Activated CD8-positive, alpha-beta T cell treated with anti-CD3 and anti-CD28 coated beads for 36 hours (primary cell): ENCODE data around the gene DGKD. TPM values are rescaled to one million over a fixed set of nuclear protein-coding genes. Genes with fewer than 3 reads are reported as not detected.
"Not testable (repeated sequence)": the region's sequence is repeated elsewhere in the genome, so short reads cannot be mapped to it uniquely, and the experiment has no call there.

Source experiments
- ATAC-seq: fragments of 200-7000 bp; cut with Tn5 transposase; one replicate; pipeline ENCODE4 v1.10.0; 2021; ENCODE audit warnings: mild to moderate bottlenecking, moderate library complexity
- CTCF ChIA-PET: fragments of 350-600 bp; sonication (Branson Sonifier 250); formaldehyde crosslinking; loops from one replicate; lab custom pipeline; 2021; ENCODE audit warnings: antibody characterized with exemption; lab: Charles Lee
- POLR2A ChIA-PET: fragments of 350-600 bp; sonication (Branson Sonifier 250); formaldehyde crosslinking; loops from one replicate; lab custom pipeline; 2021; ENCODE audit warnings: antibody characterized with exemption; lab: Charles Lee
- DNase-seq: peaks from one replicate; pipeline ENCODE4 v3.0.0-alpha.2; 2020
- H3K27ac Mint-ChIP-seq: one replicate; pipeline ENCODE4 v1.8.0; 2021; ENCODE audit warnings: mild to moderate bottlenecking, mixed read lengths
- H3K27me3 Mint-ChIP-seq: one replicate; pipeline ENCODE4 v1.8.0; 2021; ENCODE audit warnings: mixed read lengths
- H3K36me3 Mint-ChIP-seq: one replicate; pipeline ENCODE4 v1.8.0; 2021; ENCODE audit warnings: low read depth, mixed read lengths
- H3K4me1 Mint-ChIP-seq: one replicate; pipeline ENCODE4 v1.8.0; 2021; ENCODE audit warnings: low read depth, mixed read lengths
- H3K4me3 Mint-ChIP-seq: one replicate; pipeline ENCODE4 v1.8.0; 2021; ENCODE audit warnings: mild to moderate bottlenecking, moderate library complexity, mixed read lengths
- H3K9me3 Mint-ChIP-seq: one replicate; pipeline ENCODE4 v1.8.0; 2021; ENCODE audit warnings: mixed read lengths
- intact Hi-C: fragments of 100-400 bp; cut with micrococcal nuclease; formaldehyde crosslinking; loops from one replicate; pipeline ENCODE4 v1.10.0; 2022
- total RNA-seq, 2 experiments: library from RNA; stranded (reverse); gene quantifications; one replicate each; pipeline ENCODE4 v1.2.3, GENCODE V29; 2021
- TF ChIP-seq, protein P1 (sequence below): fragments of 200-600 bp; IDR thresholded peaks from one replicate; pipeline ENCODE4 v1.8.0; 2022; ENCODE audit warnings: antibody characterized with exemption, mild to moderate bottlenecking

The DGKD gene
- total RNA-seq, 2 experiments from 2014 or later = 89.6 to 99.5 TPM

DNA sequence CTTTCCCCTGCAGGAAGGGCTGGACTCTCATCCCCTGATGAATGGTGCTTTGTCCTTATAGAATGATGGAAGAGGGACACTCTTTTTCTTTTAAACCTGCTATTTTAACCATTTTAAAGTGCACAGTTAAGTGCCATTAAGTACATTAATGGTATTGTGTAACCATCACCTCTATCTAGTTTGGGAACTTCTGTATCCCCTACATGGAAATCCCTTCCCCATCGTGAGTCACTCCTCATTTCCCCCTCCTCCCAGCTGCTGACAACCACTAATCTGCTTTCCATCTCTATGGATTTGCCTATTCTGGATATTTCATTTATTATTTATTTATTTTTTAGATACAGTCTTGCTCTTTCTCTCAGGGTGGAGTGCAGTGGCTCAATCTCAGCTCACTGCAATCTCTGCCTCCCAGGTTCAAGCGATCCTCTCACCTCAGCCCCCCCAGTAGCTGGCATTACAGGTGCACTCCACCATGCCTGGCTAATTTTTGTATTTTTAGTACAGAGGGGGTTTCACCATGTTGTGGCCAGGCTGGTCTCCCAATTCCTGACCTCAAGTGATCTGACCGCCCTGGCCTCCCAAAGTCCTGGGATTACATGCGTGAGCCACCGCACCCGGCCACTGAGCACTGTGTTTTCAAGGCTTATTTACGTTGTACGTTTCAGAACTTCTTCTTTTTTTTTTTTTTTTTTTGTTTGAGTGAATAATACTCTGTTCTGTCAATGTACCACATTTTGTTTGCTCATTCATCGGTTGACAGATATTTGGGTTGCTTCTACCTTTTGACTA lies 15.8 kb downstream of the DGKD start:
- Mint-ChIP-seq H3K4me3 (no peak overlapping the region), H3K27ac (peak overlapping the region; percentile 22), H3K36me3 (peaks cover 28% of the 10 kb centered on the region), H3K9me3 (no peaks in the 10 kb centered on the region), H3K4me1 (peaks cover 47% of the 10 kb centered on the region), H3K27me3 (no peaks in the 10 kb centered on the region)
- intact Hi-C loops = no loop called here
- ATAC-seq (no peak), DNase-seq (no peak)
- TF ChIP-seq, protein P1, sequence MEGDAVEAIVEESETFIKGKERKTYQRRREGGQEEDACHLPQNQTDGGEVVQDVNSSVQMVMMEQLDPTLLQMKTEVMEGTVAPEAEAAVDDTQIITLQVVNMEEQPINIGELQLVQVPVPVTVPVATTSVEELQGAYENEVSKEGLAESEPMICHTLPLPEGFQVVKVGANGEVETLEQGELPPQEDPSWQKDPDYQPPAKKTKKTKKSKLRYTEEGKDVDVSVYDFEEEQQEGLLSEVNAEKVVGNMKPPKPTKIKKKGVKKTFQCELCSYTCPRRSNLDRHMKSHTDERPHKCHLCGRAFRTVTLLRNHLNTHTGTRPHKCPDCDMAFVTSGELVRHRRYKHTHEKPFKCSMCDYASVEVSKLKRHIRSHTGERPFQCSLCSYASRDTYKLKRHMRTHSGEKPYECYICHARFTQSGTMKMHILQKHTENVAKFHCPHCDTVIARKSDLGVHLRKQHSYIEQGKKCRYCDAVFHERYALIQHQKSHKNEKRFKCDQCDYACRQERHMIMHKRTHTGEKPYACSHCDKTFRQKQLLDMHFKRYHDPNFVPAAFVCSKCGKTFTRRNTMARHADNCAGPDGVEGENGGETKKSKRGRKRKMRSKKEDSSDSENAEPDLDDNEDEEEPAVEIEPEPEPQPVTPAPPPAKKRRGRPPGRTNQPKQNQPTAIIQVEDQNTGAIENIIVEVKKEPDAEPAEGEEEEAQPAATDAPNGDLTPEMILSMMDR = no peak
- POLR2A ChIA-PET = interaction anchor here (0.7 to 1.1 kb wide), 2 partner anchors 15 to 16 kb away, joined by 3 read pairs; partner anchors contain the start of gene DGKD
- CTCF ChIA-PET = interaction anchor here (0.8 to 1.0 kb wide), 2 partner anchors 13 to 15 kb away, joined by 3 to 5 read pairs; no protein-coding TSS in a partner anchor

DNA sequence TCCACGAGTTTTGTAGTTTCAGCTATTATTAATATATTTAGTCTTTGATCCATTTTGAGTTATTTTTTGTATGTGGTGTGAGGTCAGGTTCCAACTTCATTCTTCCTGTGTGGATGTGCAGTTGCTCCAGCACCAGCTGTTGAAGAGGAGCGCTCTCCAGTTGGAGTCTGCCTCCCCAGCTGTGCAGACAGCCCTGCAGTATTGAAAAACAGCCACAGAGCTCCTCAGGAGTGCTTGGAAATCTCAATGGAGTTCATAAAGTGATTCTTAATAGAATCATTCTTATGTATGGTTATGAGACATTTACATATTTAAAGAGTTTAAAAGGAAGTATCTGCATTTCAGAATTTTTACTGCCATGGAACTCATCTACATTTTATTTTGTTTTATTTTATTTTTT lies 17.3 kb downstream of the DGKD start:
- H3K4me1 Mint-ChIP-seq = peaks cover 43% of the 10 kb centered on the region
- TF ChIP-seq, protein P1 = no peak
- POLR2A ChIA-PET = interaction anchor here (1.0 to 1.2 kb wide), 3 partner anchors 12 to 18 kb away, joined by 3 to 4 read pairs (median 3); partner anchors contain the start of gene DGKD
- no peak overlapping the region for H3K4me3 Mint-ChIP-seq
- H3K9me3 Mint-ChIP-seq = no peaks in the 10 kb centered on the region
- peaks cover 25% of the 10 kb centered on the region for H3K36me3 Mint-ChIP-seq
- ATAC-seq = no peak
- intact Hi-C loops = no loop called here
- no peak overlapping the region for H3K27ac Mint-ChIP-seq
- DNase-seq = no peak
- no peaks in the 10 kb centered on the region for H3K27me3 Mint-ChIP-seq
- CTCF ChIA-PET = interaction anchor here (1.7 kb wide), 1 partner anchor 9 kb away, joined by 6 read pairs; no protein-coding TSS in a partner anchor

DNA sequence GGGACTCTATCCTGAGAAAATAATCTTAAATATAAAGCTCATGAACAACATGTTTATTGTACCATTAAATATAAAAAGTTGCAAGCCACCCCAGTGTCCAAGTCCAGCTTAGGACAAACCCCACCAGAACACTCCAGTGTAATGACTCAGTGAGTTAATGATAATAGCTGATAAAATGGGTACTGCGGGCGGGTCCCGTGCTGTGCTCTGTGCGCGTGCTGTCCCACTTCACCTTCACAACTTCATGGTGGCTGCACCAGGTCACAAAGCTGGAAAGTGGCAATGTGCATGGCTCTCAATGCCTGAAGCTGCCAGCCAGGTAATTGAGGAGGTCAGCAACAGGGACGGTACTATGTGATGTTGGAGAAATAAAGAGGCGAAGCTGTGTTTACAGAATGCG lies 18.6 kb downstream of the DGKD start:
- no peak for DNase-seq
- no peak for ATAC-seq
- H3K4me1 Mint-ChIP-seq = peaks cover 39% of the 10 kb centered on the region
- no peaks in the 10 kb centered on the region for H3K27me3 Mint-ChIP-seq
- ChIA-PET CTCF (interaction anchor here (1.3 to 2.3 kb wide), 5 partner anchors 10 to 70 kb away, joined by 4 to 13 read pairs (median 6); no protein-coding TSS in a partner anchor), POLR2A (interaction anchor here (0.6 to 1.4 kb wide), 6 partner anchors 9 to 121 kb away, joined by 3 to 7 read pairs (median 4); partner anchors contain the start of gene ATG16L1)
- H3K4me3 Mint-ChIP-seq = no peak overlapping the region
- TF ChIP-seq, protein P1 = no peak
- H3K27ac Mint-ChIP-seq = no peak overlapping the region
- intact Hi-C loops = no loop called here
- no peaks in the 10 kb centered on the region for H3K9me3 Mint-ChIP-seq
- peaks cover 30% of the 10 kb centered on the region for H3K36me3 Mint-ChIP-seq

DNA sequence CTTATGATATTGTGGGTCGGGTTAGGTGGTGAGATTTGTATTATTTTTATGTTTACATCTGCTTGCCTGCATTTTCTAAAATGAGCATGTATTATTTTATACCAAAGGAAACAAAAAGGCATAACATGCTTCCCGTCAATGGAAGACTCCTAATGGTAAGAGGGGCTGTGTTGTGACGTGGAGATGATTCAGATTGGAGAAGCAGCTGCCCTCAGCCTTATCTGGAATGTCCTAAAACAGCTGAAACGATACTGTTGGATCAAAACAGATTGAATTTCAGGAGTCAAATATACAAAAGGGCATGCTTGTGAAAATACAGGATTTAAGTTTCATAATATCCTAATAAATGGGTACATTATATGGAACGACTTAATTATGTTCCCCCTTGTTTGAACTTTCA lies 19.0 kb downstream of the DGKD start:
- DNase-seq (no peak), ATAC-seq (no peak)
- intact Hi-C loops = no loop called here
- Mint-ChIP-seq H3K27ac (no peak overlapping the region), H3K4me3 (no peak overlapping the region), H3K27me3 (no peaks in the 10 kb centered on the region), H3K9me3 (no peaks in the 10 kb centered on the region), H3K36me3 (peaks cover 30% of the 10 kb centered on the region), H3K4me1 (peaks cover 36% of the 10 kb centered on the region)
- CTCF ChIA-PET = interaction anchor here (0.9 to 2.3 kb wide), 5 partner anchors 11 to 319 kb away, joined by 3 to 13 read pairs (median 5); no protein-coding TSS in a partner anchor
- POLR2A ChIA-PET = interaction anchor here (0.8 to 1.4 kb wide), 4 partner anchors 8 to 122 kb away, joined by 3 to 7 read pairs (median 5); partner anchors contain the start of gene ATG16L1
- TF ChIP-seq, protein P1 = no peak

DNA sequence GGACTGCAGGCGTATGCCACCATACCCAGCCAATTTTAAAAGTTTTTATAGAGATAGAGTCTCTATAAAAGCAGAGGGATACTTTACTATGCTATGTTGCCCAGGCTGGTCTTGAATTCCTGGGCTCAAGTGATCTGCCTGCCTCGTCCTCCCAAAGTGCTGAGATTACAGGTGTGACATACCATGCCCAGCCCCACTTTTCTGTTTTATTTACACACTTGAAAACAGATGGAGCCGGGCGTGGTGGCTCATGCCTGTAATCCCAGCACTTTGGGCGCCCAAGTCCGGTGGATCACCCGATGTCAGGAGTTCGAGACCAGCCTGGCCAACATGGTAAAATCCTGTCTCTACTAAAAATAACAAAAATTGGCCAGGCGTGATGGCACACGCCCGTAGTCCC lies 20.5 kb downstream of the DGKD start:
- intact Hi-C loops, ATAC-seq, H3K9me3 Mint-ChIP-seq, POLR2A ChIA-PET, H3K4me3 Mint-ChIP-seq, H3K27me3 Mint-ChIP-seq, DNase-seq, H3K27ac Mint-ChIP-seq, CTCF ChIA-PET: not testable (repeated sequence)
- H3K36me3 Mint-ChIP-seq = peaks cover 24% of the 10 kb centered on the region
- peaks cover 34% of the 10 kb centered on the region for H3K4me1 Mint-ChIP-seq
